ENCODE measurements around the gene UNC13C.
A peak's percentile ranks its signal among the peaks of the same experiment; 100 is the strongest.

The UNC13C gene

GRCh38 chr15:54585063-54585462, 606.8 kb downstream of the UNC13C start:
- TF ChIP-seq, protein P1, sequence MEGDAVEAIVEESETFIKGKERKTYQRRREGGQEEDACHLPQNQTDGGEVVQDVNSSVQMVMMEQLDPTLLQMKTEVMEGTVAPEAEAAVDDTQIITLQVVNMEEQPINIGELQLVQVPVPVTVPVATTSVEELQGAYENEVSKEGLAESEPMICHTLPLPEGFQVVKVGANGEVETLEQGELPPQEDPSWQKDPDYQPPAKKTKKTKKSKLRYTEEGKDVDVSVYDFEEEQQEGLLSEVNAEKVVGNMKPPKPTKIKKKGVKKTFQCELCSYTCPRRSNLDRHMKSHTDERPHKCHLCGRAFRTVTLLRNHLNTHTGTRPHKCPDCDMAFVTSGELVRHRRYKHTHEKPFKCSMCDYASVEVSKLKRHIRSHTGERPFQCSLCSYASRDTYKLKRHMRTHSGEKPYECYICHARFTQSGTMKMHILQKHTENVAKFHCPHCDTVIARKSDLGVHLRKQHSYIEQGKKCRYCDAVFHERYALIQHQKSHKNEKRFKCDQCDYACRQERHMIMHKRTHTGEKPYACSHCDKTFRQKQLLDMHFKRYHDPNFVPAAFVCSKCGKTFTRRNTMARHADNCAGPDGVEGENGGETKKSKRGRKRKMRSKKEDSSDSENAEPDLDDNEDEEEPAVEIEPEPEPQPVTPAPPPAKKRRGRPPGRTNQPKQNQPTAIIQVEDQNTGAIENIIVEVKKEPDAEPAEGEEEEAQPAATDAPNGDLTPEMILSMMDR (IDR thresholded peaks at IDR 0.05): no peak

DNA sequence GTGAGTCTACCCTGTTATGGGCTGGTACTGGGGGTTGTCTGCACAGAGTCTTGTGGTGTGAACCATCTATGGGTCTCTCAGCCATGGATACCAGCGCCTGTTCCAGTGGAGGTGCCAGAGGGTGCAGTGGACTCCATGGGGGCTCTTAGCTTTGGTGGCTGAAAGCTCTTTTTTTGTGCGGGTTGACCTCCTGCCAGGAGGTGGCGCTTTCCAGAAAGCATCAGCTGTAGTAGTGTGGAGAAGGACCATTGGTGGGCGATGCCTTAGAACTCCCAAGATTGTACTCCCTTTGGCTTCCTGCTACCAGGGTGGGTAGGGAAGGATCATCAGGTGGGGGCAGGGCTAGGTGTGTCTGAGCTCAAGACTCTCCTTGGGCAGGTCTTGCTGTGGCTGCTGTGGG, 615.9 kb downstream of the UNC13C start:
- TF ChIP-seq, protein P1 (IDR thresholded peaks at IDR 0.05): 0 out of 2 replicates have a peak, but pooled peaks have one; percentile 23

- TF ChIP-seq, protein P1 (IDR thresholded peaks at IDR 0.05): no peak
Observed at GRCh38 chr15:54599386-54599785, 621.1 kb downstream of the UNC13C start.

GRCh38 chr15:54605043-54605442, 626.8 kb downstream of the UNC13C start:
- TF ChIP-seq, protein P1 (IDR thresholded peaks at IDR 0.05): no peak

GRCh38 chr15:54605556-54605955, 627.3 kb downstream of the UNC13C start:
- TF ChIP-seq, protein P1 (IDR thresholded peaks at IDR 0.05): no peak

GRCh38 chr15:54608876-54609835, 630.9 kb downstream of the UNC13C start:
- TF ChIP-seq, protein P1 (IDR thresholded peaks at IDR 0.05): no peak

DNA sequence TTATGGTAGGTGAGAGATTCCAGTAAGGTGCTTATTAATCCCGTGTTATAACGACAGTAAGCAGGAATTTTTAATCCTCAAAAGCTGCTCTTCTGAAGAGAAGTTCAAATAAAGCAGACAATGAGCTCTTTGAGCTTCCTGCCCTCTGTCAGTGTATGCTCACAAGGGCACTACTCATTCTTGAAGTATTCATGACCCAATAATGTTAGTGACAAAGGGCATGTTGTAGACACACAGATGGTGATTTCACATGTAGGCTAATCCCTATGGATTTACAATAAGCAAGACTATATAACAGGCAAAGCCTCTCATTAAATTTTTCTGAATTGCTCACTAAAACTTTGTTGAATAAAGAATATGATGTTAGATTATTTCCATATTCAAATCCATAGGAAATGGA, 639.9 kb downstream of the UNC13C start:
- TF ChIP-seq, protein P1 (IDR thresholded peaks at IDR 0.05): no peak

Measured in LNCAP (cell line).